ENCODE results near the gene ZMIZ1.

- TF ChIP-seq CTCF (IDR thresholded peaks at IDR 0.05 in 2 of 3, conservative IDR thresholded peaks at IDR 0.05 in 1 of 3; ENCODE audit: borderline replicate concordance in 1 of 3, insufficient read depth in 1 of 3, low read depth in 2 of 3, low read length in 2 of 3) (no peak), YY1 (IDR thresholded peaks at IDR 0.05; ENCODE audit: extremely low read depth, insufficient replicate concordance, low read depth, low read length) (no peak), ZNF274 (IDR thresholded peaks at IDR 0.05; ENCODE audit: low read depth, low read length) (no peak), POLR2A (IDR thresholded peaks at IDR 0.05; ENCODE audit: borderline replicate concordance, extremely low read depth, insufficient read depth, insufficient read length) (no peak), EZH2 (IDR thresholded peaks at IDR 0.05) (no peak), RAD21 (IDR thresholded peaks at IDR 0.05; ENCODE audit: low read depth) (no peak), REST (IDR thresholded peaks at IDR 0.05; ENCODE audit: low read depth) (no peak), POLR2AphosphoS5 (IDR thresholded peaks at IDR 0.05; ENCODE audit: low read depth, low read length) (no peak), TCF7L2 (IDR thresholded peaks at IDR 0.05; ENCODE audit: borderline replicate concordance, extremely low read depth, insufficient read depth, insufficient read length) (no peak), ATF3 (IDR thresholded peaks at IDR 0.05) (no peak), CBX3 (IDR thresholded peaks at IDR 0.05; ENCODE audit: low read depth) (no peak), JUND (IDR thresholded peaks at IDR 0.05) (no peak), SIN3A (IDR thresholded peaks at IDR 0.05; ENCODE audit: low read depth) (no peak), MAX (IDR thresholded peaks at IDR 0.05) (no peak)
These were observed 270.5 kb downstream of the ZMIZ1 start for GRCh38 chr10:79339266-79339665.
